GM21786 (cell line): Measurements from ENCODE around the gene MAMDC2.
"Not testable (repeated sequence)": the region's sequence is repeated elsewhere in the genome, so short reads cannot be mapped to it uniquely, and the experiment has no call there.

ENCODE experiments used
- ATAC-seq: cut with Tn5 transposase; IDR thresholded peaks from one replicate; pipeline ENCODE4 v1.9.1; 2021; ENCODE audit not compliant: unreplicated experiment

The MAMDC2 gene

GRCh38 chr9:70172532-70172931 lies 128.9 kb downstream of the MAMDC2 start:
- ATAC-seq, result no peak

GRCh38 chr9:70177121-70177520 lies 133.5 kb downstream of the MAMDC2 start:
- no peak for ATAC-seq

DNA sequence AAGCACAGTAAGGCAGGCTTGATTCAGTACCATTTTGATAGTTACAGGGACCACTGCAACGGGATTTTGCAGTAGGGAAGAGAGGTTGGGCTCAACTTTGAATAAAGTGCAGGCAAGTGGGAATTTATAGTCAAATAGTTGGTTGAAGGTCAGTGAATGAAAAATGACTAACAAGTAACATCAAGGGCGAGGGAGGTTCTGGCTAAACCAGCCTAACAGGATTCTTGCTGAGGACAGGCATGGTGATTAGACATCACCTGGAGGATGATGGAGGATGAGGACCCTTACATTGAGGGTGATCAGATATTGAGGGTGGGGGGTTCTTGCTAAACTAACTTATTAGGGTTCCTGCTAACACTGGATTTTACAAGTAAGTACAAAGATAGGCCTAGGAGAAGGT lies 149.1 kb downstream of the MAMDC2 start:
- no peak for ATAC-seq

DNA sequence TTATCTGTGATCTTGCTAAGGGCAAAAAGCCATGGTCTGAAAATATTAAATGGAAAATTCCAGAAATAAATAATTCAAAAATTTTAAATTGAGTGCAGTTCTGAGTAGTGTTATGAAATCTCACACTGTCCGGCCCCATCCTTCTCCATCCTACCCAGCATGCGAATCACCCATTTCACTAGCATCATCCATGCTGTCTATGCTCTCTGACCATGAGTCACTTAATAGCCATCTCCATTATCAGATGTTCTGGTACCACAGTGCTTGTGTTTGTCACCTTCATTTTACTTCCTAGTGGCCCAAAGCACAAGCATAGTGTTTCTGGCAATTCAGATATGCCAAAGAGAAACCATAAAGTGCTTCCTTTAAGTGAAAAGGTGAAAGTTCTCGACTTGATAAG lies 151.8 kb downstream of the MAMDC2 start:
- no peak for ATAC-seq

DNA sequence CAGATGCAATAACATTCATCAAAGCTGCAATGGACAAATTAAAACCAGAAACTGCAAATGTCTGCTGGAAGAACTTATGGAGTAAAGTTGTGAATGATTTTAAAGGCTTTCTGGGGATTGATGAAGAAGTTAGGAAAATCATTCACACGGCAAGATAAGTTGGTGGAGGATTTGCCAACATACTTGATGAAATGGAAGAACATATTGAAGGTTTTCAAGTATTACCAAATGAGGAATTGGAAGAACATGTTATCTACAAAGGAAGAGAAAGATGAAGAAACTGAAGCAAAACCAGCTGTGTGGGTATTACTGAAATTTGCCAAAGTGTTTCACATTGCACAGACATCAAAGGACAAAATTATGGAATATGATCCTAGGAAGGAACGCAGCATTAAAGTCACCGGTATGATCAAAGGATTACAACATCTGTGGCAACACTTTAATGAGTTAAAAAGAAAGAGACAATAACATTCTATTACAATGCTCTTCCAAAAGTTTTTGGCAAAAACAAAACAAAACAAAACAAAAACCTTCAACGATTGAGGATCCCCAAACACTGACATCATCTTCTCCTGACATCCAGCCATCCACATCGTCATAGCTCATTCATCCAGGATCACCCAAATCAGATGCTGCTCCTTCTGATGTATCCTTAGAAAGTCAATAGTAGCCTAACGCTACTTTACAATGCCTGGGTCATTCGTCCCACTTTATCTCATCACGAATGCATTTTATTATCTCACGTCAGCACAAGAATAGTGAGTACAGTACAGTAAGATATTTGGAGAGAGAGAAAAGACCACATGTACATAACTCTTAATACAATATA lies 153.8 kb downstream of the MAMDC2 start:
- ATAC-seq, result no peak

GRCh38 chr9:70204743-70205142 lies 161.1 kb downstream of the MAMDC2 start:
- ATAC-seq, result not testable (repeated sequence)

GRCh38 chr9:70205366-70206020 lies 161.8 kb downstream of the MAMDC2 start:
- ATAC-seq, result no peak

DNA sequence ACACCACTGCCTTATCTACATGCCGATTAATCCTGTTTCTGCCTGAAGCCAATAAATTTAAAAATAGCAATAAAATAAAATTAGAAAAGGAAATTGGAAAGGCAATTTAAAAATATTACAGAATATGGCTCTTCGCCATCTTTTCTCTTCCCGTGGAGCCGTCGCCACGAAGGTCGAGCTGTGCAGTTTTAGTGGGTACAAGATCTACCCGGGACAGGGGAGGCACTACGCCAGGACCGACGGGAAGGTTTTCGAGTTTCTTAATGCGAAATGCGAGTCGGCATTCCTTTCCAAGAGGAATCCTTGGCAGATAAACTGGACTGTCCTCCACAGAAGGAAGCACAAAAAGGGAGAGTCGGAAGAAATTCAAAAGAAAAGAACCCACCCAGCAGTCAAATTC lies 173.4 kb downstream of the MAMDC2 start:
- no peak for ATAC-seq

GRCh38 chr9:70218767-70219166 lies 175.1 kb downstream of the MAMDC2 start:
- no peak for ATAC-seq

DNA sequence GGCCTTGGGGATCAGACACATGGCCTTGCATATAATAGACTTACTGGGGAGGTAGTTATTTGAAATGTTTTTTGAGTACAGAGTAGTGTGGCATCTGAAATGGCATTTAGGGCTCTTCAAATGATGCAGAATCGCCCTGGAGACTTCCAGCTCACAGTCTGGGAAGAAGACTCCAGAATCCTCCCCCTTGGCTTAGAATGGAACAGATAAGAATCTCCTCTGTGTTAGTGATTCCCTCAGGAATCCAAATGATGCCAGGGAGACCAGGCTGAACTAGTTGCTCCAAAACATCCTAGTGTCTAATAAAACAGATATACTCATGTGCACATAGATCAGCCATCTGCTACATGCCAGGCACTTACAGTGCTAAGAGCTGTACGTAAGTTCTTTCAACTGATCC lies 176.6 kb downstream of the MAMDC2 start:
- ATAC-seq, result no peak

- no peak for ATAC-seq
Measured at GRCh38 chr9:70222354-70222753, 178.7 kb downstream of the MAMDC2 start.

GRCh38 chr9:70228118-70228517 lies 184.5 kb downstream of the MAMDC2 start:
- ATAC-seq, result no peak

DNA sequence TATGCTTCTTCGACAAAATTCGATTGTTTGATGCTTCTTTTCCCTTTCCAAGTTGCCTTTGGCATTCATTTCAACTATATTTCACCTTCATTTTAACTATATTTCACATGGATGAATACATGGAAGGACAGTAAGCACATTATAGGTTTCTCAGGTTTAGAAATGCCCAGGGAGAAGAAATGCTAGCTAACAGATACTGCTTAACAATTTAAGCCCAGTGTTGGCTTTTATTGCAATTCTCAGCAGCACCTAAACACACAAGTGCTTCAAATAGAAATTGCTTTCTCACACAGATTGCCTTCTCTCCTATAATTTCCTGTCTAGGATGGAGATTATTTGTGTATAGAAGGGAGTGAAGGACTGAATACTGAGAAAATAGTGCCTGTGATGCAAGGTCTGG lies 185.0 kb downstream of the MAMDC2 start:
- ATAC-seq, result no peak

GRCh38 chr9:70229026-70229425 lies 185.4 kb downstream of the MAMDC2 start:
- no peak for ATAC-seq

- ATAC-seq, result no peak
Measured at GRCh38 chr9:70229579-70229978, 185.9 kb downstream of the MAMDC2 start.

DNA sequence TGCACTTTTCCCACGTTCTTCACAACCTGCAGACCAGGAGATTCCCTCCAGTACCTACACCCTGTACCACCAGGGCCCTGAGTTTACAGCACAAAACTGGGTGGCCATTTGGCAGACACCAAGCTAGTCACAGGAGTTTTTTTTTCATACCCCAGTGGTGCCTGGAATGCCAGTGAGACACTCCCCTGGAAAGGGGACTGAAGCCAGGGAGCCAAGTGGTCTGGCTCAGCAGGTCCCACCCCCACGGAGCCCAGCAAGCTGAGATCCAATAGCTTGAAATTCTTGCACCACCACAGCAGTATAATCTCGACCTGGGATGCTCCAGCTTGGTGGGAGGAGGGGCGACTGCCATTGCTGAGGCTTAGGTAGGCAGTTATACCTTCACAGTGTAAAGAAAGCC lies 188.8 kb downstream of the MAMDC2 start:
- ATAC-seq, result no peak

GRCh38 chr9:70234208-70234607 lies 190.6 kb downstream of the MAMDC2 start:
- not testable (repeated sequence) for ATAC-seq

DNA sequence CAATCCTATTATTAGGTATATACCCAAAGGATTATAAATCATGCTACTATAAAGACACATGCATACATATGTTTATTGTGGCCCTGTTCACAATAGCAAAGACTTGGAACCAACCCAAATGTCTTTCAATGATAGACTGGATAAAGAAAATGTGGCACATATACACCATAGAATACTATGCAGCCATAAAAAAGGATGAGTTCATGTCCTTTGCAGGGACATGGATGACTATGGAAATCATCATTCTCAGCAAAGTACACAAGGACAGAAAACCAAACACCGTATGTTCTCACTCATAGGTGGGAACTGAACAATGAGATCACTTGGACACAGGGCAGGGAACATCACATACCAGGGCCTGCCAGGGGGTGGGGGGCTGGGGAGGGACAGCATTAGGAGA lies 202.3 kb downstream of the MAMDC2 start:
- not testable (repeated sequence) for ATAC-seq

DNA sequence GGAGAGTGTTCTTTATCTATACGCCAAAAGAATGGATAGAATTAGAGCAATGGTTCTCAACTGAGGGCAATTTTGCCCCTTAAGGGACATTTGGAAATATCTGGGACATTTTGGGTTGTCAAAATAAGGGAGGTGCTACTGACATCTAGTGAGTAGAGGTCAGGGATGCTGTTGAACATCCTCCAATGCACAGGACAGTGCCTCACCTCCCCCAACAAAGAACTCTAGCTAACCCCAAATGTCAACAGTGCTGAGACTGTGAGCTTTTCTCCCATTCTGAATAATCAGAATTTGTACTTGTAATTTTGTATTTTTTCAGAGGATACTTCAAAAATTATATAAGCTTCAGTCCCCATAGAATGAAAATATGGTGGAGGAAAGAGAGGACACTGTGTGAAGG lies 206.6 kb downstream of the MAMDC2 start:
- no peak for ATAC-seq

- ATAC-seq, result no peak
Measured at GRCh38 chr9:70255486-70255885, 211.8 kb downstream of the MAMDC2 start.

GRCh38 chr9:70256123-70256551 lies 212.5 kb downstream of the MAMDC2 start:
- ATAC-seq, result no peak

DNA sequence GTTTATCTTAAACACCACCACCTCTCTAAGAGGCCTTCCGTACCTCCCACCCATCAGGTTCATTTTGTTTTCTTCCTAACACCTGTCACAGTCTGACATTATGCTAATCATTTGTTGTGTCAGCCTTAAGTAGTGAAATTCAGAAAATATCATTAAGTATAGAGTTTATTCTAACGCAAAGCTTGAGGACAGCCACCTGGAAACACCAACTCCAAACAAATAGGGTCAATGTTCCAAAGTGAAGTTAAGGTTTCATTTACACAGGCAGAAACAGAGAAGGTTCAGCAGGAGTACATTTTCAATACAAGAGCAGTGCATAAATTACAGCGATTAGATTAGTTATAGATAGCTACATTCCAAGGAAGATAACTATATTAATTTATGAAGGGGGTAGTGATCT lies 213.9 kb downstream of the MAMDC2 start:
- ATAC-seq, result no peak
